Testis (tissue), 3 donors: ENCODE measurements around the gene CAPN1. TPM values are rescaled to one million over a fixed set of nuclear protein-coding genes. Genes with fewer than 3 reads are reported as not detected.
A peak's percentile ranks its signal among the peaks of the same experiment; 100 is the strongest.
"Not testable (repeated sequence)": the region's sequence is repeated elsewhere in the genome, so short reads cannot be mapped to it uniquely, and the experiment has no call there.

Experiments
- DNase-seq: peaks from one replicate; pipeline ENCODE4 v3.0.0-alpha.2; 2019
- H3K27ac ChIP-seq, 2 donors: fragments of 200-600 bp; sonication (generic); one replicate each; pipeline ENCODE4 v1.5.1; 2019
- H3K27me3 ChIP-seq: fragments of 200-600 bp; sonication (generic); one replicate; pipeline ENCODE4 v1.5.1; 2019
- H3K36me3 ChIP-seq: fragments of 200-600 bp; sonication (generic); one replicate; pipeline ENCODE4 v1.5.1; 2017; ENCODE audit warnings: low read depth; ENCODE audit errors: missing control alignments
- H3K4me1 ChIP-seq: fragments of 200-600 bp; sonication (generic); one replicate; pipeline ENCODE4 v1.5.1; 2019
- H3K4me3 ChIP-seq, 2 donors: fragments of 200-600 bp; sonication (generic); one replicate each; pipeline ENCODE4 v1.5.1; 2017 to 2019
- H3K9me3 ChIP-seq: fragments of 200-600 bp; sonication (generic); one replicate; pipeline ENCODE4 v1.5.1; 2017
- CTCF ChIP-seq, 3 experiments: fragments of 450-650 bp in 2 of 3; fragments of 200-600 bp in 1 of 3; sonication (generic) in 1 of 3; IDR thresholded peaks; one replicate each; pipeline ENCODE4 v1.5.1; 2016 to 2019; ENCODE audit warnings: antibody characterized with exemption in 3 of 3, mild to moderate bottlenecking in 2 of 3, moderate library complexity in 1 of 3
- POLR2A ChIP-seq: fragments of 450-650 bp; IDR thresholded peaks from one replicate; pipeline ENCODE4 v1.6.1; 2017; ENCODE audit warnings: antibody characterized with exemption, mild to moderate bottlenecking, moderate library complexity
- WGBS, 2 donors: methylation state at CpG; one replicate each; pipeline ENCODE4 v1.1.5; 2018; 5-methylcytosine and 5-hydroxymethylcytosine counted together
- intact Hi-C: fragments of 100-400 bp; cut with DNase I; formaldehyde crosslinking; loops from one replicate; pipeline ENCODE4 v1.15.1; 2023; ENCODE audit warnings: low total_unique reads
- polyA plus RNA-seq: library from polyadenylated mRNA; stranded (reverse); fragments of 350-450 nt; fragmentation: Illumina TruSeq; extraction: RNeasy Lipid Tissue Mini Kit (QIAGEN cat#74804); gene quantifications from one replicate; pipeline ENCODE4 v1.2.3, GENCODE V29; 2014; ENCODE audit warnings: low read depth, low replicate concordance; ENCODE audit not compliant: insufficient read depth
- total RNA-seq, 2 donors: library from RNA; depleted of rRNA; stranded (reverse); fragments of >200 nt; gene quantifications; one replicate each; pipeline ENCODE4 v1.2.3, GENCODE V29; 2016

Gene CAPN1
- total and polyA plus RNA-seq, 3 donors from 2014 or later = 27.3 to 85.3 (median 36.2) TPM

GRCh38 chr11:65167656-65168055, 14.1 kb upstream of the CAPN1 start:
- H3K27ac ChIP-seq = no peak overlapping the region
- no peaks in the 10 kb centered on the region for H3K36me3 ChIP-seq
- H3K9me3 ChIP-seq = no peaks in the 10 kb centered on the region
- intact Hi-C loops = no loop called here
- 81 to 85% methylated on average over 3 of the region's 3 CpGs for WGBS, 2 donors
- no peaks in the 10 kb centered on the region for H3K4me1 ChIP-seq
- DNase-seq = no peak
- TF ChIP-seq CTCF (IDR thresholded peaks at IDR 0.05) = no peak
- TF ChIP-seq POLR2A = no peak
- no peak overlapping the region for H3K4me3 ChIP-seq
- H3K27me3 ChIP-seq = no peaks in the 10 kb centered on the region

DNA sequence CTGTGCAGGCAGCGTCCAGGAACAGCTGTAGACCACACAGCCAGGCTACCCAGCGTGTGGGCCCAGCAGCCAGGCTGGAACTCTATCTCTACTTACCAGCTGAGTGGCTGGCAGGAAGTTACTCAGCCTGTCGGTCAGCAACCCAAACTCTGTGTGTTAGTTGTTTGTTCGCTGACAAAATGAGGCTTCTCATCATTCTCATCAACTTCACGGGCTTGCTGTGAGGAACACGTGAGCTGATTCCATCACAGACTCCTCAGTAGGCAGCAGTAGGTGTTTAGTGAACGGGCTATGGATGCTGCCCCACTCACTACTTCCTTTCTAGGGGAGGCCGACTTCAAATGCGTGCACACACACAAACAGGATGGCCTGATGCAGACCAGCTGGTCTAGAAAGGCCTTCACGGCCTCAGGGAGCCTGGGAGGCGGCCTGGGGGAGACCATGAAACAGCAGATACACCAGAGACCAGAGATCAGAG, 12.5 kb upstream of the CAPN1 start:
- 60 to 67% methylated on average over 11 of the region's 11 CpGs for WGBS, 2 donors
- intact Hi-C loops = no loop called here
- TF ChIP-seq CTCF (IDR thresholded peaks at IDR 0.05) (no peak), POLR2A (no peak)
- Histone ChIP-seq H3K4me3 (no peak overlapping the region), H3K4me1 (no peaks in the 10 kb centered on the region), H3K36me3 (no peaks in the 10 kb centered on the region), H3K9me3 (no peaks in the 10 kb centered on the region), H3K27me3 (no peaks in the 10 kb centered on the region), H3K27ac (no peak overlapping the region)
- DNase-seq = no peak

DNA sequence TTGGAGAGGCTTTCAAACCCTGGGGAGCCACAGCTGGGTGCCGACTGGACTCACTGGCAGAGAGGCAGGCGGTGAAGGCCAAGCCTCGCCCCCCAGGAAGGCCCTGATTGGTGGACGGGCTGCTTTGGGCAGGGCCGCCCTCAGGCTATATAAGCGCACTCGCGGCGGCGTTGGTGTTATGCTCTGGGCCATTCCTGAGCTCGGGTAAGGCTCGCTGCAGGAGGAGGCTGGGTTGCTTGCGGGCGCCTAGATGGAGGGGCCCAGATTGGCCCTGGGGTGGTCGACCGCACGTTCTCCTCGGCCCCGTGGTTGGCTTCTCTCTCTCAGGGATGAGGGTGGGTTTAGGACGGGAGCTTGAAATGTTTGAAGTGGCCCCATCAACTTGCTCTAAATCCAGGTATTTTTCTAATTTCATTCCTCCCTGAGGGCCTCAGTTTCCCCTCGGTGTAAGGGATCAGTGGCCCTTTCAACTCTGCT, 11.6 kb upstream of the CAPN1 start, which contains the start of gene SPDYC:
SPDYC (plus strand) TSS at position 176 of the 477 bp plus-strand sequence. CDS start 1,125 bp downstream, outside the sequence.
- H3K9me3 ChIP-seq = no peaks in the 10 kb centered on the region
- intact Hi-C loops = no loop called here
- WGBS, 2 donors = 43 to 83% methylated on average over 4 to 21 of the region's 21 CpGs
- peak; percentile 72 for DNase-seq
- no peaks in the 10 kb centered on the region for H3K36me3 ChIP-seq
- no peak within 1 kb of the TSS for H3K27ac ChIP-seq
- no peaks in the 10 kb centered on the region for H3K27me3 ChIP-seq
- peak within 1 kb of the TSS in 1 of 2 donors; percentile 32 for H3K4me3 ChIP-seq
- no peak for TF ChIP-seq POLR2A
- no peak for TF ChIP-seq CTCF (IDR thresholded peaks at IDR 0.05)
- no peaks in the 10 kb centered on the region for H3K4me1 ChIP-seq

DNA sequence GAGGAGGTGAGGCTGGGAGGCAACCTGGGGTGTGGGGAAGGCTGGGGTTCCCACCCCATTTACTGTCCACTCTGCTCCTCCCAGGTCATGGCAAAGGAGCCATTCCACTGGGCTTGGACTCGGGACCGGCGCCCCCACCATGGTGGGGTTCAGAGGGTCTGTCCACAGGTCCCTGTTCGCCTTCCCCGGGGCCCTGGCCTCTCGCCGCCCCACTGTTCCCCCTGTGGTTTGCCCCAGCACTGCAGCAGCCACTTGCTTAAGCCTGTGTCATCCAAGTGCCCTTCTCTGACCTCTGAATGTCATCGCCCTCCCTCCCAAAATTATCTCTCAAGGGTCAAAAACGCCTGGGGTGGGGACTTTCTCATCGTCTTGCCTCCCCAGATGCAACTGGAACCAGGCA, 9.1 kb upstream of the CAPN1 start:
- H3K27ac ChIP-seq = no peak overlapping the region
- H3K9me3 ChIP-seq = no peaks in the 10 kb centered on the region
- no peaks in the 10 kb centered on the region for H3K27me3 ChIP-seq
- no peak overlapping the region for H3K4me3 ChIP-seq
- WGBS, 2 donors = 84 to 90% methylated on average over 7 to 10 of the region's 10 CpGs
- H3K36me3 ChIP-seq = no peaks in the 10 kb centered on the region
- H3K4me1 ChIP-seq = no peaks in the 10 kb centered on the region
- no peak for DNase-seq
- intact Hi-C loops = no loop called here
- TF ChIP-seq POLR2A = no peak
- no peak for TF ChIP-seq CTCF (IDR thresholded peaks at IDR 0.05)

DNA sequence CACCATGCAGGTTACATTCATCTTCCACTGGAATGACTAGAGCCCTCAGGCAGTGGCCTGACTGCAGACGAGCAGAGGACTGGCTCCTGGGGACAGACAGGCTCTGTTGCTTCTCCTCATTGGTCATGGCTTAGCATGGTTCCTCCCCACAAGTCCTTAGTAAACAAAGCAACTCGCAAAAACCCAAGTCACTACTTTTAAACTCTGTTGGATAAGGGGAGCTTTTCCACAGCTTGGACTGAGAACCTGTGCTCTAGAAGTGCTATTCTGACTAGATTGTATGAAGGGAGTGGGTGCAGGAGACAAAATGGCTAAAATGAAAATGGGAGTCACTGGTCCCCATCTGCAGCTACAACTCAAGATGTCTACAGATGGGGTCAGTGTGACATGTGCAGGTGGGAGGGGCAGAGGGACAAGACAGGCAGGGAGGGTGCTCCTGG, 7.1 kb upstream of the CAPN1 start:
- H3K4me3 ChIP-seq, H3K27ac ChIP-seq, intact Hi-C loops, H3K4me1 ChIP-seq, DNase-seq, H3K9me3 ChIP-seq, H3K27me3 ChIP-seq, H3K36me3 ChIP-seq: not testable (repeated sequence)
- WGBS, 2 donors = 79 to 80% methylated on average over 2 of the region's 2 CpGs
